ENCODE data around the gene PINK1.

GRCh38 chr1:20588634-20589225 is 44.5 kb upstream of the PINK1 start, which contains the start of gene CDA:
- no peak for TF ChIP-seq POLR2A (IDR thresholded peaks at IDR 0.05)
- no peak for TF ChIP-seq CTCF (IDR thresholded peaks at IDR 0.05)
